ENCODE data around the gene DNAJB5. TPM values are rescaled to one million over a fixed set of nuclear protein-coding genes. Genes with fewer than 3 reads are reported as not detected.

The DNAJB5 gene
- total RNA-seq, 2 donors from 2014 or later, result 34.9 to 82.4 TPM

GRCh38 chr9:34963552-34963951 is 26.0 kb upstream of the DNAJB5 start:
- Histone ChIP-seq H3K9me3 (no peaks in the 10 kb centered on the region), H3K4me3 (no peak overlapping the region), H3K4me1 (peaks cover 0 to 4% of the 10 kb centered on the region in 2 donors), H3K36me3 (no peaks in the 10 kb centered on the region), H3K27me3 (no peaks in the 10 kb centered on the region), H3K27ac (no peak overlapping the region)
- no peak for DNase-seq (ENCODE audit: low spot score)
- TF ChIP-seq CTCF (IDR thresholded peaks at IDR 0.05), result no peak

GRCh38 chr9:34964458-34964857 is 25.1 kb upstream of the DNAJB5 start:
- H3K4me1 ChIP-seq, result no peaks in the 10 kb centered on the region
- no peaks in the 10 kb centered on the region for H3K27me3 ChIP-seq
- TF ChIP-seq CTCF (IDR thresholded peaks at IDR 0.05), result no peak
- H3K9me3 ChIP-seq, result no peaks in the 10 kb centered on the region
- no peak for DNase-seq (ENCODE audit: low spot score)
- H3K27ac ChIP-seq, result no peak overlapping the region
- no peaks in the 10 kb centered on the region for H3K36me3 ChIP-seq
- no peak overlapping the region for H3K4me3 ChIP-seq

GRCh38 chr9:34971146-34971811 is 18.3 kb upstream of the DNAJB5 start:
- TF ChIP-seq CTCF (IDR thresholded peaks at IDR 0.05), result no peak
- no peaks in the 10 kb centered on the region for H3K27me3 ChIP-seq
- DNase-seq (ENCODE audit: low spot score), result no peak

GRCh38 chr9:34974664-34975063 is 14.9 kb upstream of the DNAJB5 start:
- Histone ChIP-seq H3K36me3 (no peaks in the 10 kb centered on the region), H3K4me3 (no peak overlapping the region), H3K27me3 (no peaks in the 10 kb centered on the region), H3K27ac (no peak overlapping the region), H3K9me3 (no peaks in the 10 kb centered on the region), H3K4me1 (no peaks in the 10 kb centered on the region)
- DNase-seq (ENCODE audit: low spot score), result no peak
- no peak for TF ChIP-seq CTCF (IDR thresholded peaks at IDR 0.05)

More at GRCh38 chr9:34971146-34971811, 18.3 kb upstream of the DNAJB5 start:
- no peaks in the 10 kb centered on the region for H3K36me3 ChIP-seq
- no peaks in the 10 kb centered on the region for H3K9me3 ChIP-seq
- no peaks in the 10 kb centered on the region for H3K4me1 ChIP-seq
- H3K4me3 ChIP-seq, result no peak overlapping the region
- no peak overlapping the region for H3K27ac ChIP-seq

- no peak for DNase-seq (ENCODE audit: low spot score)
- no peaks in the 10 kb centered on the region for H3K36me3 ChIP-seq
- TF ChIP-seq CTCF (IDR thresholded peaks at IDR 0.05), result no peak
Observed at GRCh38 chr9:34976441-34976840, 13.1 kb upstream of the DNAJB5 start.

GRCh38 chr9:34976992-34977391 is 12.6 kb upstream of the DNAJB5 start:
- Histone ChIP-seq H3K36me3 (no peaks in the 10 kb centered on the region), H3K27me3 (no peaks in the 10 kb centered on the region), H3K4me3 (no peak overlapping the region), H3K27ac (no peak overlapping the region), H3K4me1 (no peaks in the 10 kb centered on the region), H3K9me3 (no peaks in the 10 kb centered on the region)
- DNase-seq (ENCODE audit: low spot score), result no peak
- TF ChIP-seq CTCF (IDR thresholded peaks at IDR 0.05), result no peak

More at GRCh38 chr9:34976441-34976840, 13.1 kb upstream of the DNAJB5 start:
- Histone ChIP-seq H3K4me1 (no peaks in the 10 kb centered on the region), H3K4me3 (no peak overlapping the region), H3K27me3 (no peaks in the 10 kb centered on the region), H3K27ac (no peak overlapping the region), H3K9me3 (no peaks in the 10 kb centered on the region)

Measured in right atrium auricular region (tissue), 2 donors.